Suppressor macrophage treated with lipopolysaccharide for 4 hours (primary cell): Measurements from ENCODE around the gene GAB4.

ENCODE experiments used
- DNase-seq: peaks from one replicate; pipeline ENCODE4 v3.0.0-alpha.2; 2020

GAB4 gene

DNA sequence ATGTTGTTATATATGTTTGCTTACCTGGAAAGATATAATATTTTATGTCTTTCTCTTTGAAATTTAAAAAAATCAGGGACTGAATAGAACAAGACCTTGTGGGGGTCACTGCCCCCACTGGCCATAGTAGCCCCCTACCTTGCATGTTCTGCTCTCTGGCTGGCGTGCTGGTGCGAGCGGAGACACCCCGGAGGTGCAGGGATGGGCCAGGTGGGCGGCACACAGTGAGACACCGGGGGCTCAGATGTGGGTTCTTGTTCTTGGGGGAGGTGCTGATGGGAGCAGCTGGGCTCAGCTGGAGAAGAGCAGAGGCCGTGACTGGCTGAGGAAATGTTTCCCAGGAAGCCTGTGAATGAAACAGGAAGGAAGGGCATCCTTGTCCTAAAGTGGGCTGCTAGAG, 20.2 kb downstream of the GAB4 start:
- DNase-seq, result no peak

DNA sequence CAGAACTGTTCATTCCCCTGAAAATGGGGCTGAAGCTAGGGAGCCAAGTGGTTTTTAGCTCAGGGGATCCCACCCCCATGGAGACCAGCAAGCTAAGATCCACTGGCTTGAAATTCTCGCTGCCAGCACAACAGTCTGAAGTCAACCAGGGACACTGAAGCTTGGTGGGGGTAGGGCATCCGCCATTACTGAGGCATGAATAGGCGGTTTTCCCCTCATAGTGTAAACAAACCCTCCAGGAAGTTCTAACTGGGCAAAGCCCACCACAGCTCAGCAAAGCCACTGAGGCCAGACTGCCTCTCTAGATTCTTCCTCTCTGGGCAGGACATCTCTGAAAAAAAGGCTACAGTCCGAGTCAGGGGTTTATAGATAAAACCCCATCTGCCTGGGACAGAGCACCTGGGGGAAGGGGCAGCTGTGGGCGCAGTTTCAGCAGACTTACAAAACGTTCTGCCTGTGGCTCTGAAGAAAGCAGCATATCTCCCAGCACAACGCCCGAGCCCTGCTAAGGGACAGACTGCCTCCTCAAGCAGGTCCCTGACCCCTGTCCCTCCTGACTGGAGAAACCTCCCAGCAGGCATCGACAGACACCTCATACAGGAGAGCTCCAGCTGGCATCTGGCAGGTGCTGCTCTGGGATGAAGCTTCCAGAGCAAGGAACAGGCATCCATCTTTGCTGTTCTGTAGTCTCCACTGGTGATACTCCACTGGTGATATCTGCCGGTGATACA, 32.7 kb downstream of the GAB4 start:
- no peak for DNase-seq

- no peak for DNase-seq
These were observed 33.5 kb downstream of the GAB4 start for GRCh38 chr22:16974298-16975084.

GRCh38 chr22:16973591-16974297, 34.3 kb downstream of the GAB4 start:
- DNase-seq, result no peak

DNA sequence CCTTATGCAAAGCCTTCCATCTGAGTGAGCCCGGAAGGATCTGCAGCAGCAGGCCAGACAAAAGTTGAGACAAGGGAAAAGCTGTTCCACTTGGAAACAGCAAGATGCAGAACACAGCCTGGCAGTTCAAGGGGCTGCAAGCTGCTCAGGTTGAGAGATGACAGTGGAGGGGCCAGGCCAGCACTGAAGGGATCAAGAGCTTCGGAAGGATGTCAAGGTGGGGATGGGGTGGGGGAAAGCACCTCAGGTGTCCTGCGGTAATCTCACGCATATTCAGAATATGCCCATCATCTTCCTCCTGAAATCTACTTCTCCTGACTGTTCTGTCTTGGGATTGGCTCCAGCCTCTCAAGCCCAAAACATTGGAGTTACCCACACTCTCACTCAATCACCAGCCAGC, 35.7 kb downstream of the GAB4 start:
- no peak for DNase-seq

DNA sequence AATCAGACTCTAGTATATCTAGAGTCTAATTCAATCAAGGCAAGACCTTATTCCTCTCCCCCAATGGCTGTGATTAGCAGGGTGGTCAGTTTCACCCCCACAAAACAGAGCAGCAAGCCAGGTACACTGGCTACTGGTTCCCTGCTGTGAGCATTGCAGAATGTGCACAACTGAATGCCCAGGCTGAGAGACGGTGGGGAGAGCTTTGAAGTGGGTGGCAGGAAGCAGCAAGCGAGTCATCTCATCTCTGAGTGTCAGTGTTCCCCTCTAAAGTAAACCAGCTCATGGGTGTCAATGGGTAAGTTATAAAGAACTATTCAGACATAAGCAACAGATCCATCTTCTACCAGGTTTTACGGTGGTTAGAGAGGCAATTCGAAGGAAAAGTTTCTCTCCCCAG, 37.6 kb downstream of the GAB4 start:
- DNase-seq, result no peak

DNA sequence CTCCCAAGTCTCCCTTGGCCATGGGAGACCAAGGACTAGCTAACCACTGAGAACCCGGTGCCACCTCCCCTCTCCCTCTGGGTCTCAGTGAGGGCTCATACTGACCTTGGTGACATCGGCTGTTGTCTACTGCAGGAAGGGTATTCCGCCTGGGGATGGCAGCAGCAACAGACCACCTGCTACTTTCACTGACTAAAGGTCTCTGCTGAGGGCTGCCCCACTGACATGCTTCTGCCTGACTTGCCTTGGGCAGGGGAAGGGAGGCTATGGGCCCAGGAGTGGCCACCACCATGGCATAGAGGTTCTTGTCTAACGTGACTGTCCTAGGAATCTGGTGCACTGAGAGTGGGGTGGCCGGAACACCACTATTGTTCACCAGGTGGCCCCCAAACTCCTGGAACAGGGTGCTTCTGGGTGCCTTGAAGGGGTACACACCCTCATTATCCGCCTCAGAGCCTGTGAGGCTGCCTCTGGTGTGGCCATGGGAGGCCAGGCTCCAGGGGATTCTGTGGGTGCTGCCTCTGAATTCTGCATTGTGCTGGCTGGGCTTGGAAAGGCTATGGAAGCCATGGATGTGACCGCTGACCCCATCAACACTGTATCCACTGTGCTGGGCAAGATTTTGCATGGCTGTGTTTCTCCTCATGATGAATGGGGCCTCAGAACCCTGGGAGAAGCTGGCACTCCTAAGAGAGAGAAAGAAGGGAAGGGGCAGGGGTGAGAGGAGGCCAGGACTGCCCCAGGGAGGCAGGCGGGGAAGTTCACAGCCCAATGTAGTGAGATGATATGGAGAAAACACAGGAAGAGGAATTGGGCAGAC, 38.3 kb downstream of the GAB4 start:
- no peak for DNase-seq

- DNase-seq, result no peak
These were observed 39.8 kb downstream of the GAB4 start for GRCh38 chr22:16968218-16968595.

- DNase-seq, result no peak
These were observed 40.4 kb downstream of the GAB4 start for GRCh38 chr22:16967453-16968217.

GRCh38 chr22:16966251-16966650, 41.8 kb downstream of the GAB4 start:
- DNase-seq, result no peak

GRCh38 chr22:16965560-16965959, 42.5 kb downstream of the GAB4 start:
- no peak for DNase-seq

DNA sequence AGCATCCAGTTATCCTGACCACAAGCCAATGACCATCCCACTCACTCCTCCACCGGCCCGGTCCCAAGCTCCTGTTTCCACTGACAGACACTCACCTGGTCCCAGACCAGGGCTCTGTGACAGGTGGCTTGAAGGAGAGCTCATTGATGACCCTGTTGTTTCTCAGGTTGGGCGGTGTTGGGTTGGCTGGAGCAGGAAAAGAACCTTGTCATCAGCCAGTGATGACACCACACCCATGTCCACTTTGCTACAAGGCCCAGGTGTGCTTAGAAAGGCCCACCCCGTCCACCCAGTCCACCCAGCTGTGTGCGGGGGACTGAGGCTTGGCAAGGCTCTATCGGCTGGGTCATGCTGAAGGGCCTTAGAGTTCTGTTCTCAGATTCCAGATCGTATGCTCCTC, 42.9 kb downstream of the GAB4 start:
- DNase-seq, result no peak

DNA sequence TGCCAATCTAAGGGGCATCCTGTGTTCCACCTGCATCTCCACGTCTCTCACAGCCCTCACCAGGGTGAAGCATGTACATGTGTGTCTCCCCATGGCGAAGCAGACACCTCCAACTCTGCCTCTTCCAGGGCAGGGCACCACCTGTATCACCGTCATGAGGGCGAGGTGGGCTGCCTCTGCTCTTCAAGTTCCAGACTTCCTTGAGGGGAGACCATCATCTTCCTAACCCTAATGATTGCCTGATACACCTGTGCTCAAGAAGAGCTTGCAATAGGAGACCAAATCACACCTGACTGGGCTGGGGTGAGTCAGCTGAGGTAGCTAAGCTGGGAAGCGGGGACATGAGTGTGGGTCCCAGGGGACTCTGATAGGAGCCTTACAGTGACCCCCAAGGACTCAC, 43.7 kb downstream of the GAB4 start:
- no peak for DNase-seq

- no peak for DNase-seq
These were observed 44.7 kb downstream of the GAB4 start for GRCh38 chr22:16963189-16963945.

- DNase-seq, result no peak
These were observed 45.5 kb downstream of the GAB4 start for GRCh38 chr22:16962501-16962900.

GRCh38 chr22:16961477-16962186, 46.4 kb downstream of the GAB4 start:
- no peak for DNase-seq

DNA sequence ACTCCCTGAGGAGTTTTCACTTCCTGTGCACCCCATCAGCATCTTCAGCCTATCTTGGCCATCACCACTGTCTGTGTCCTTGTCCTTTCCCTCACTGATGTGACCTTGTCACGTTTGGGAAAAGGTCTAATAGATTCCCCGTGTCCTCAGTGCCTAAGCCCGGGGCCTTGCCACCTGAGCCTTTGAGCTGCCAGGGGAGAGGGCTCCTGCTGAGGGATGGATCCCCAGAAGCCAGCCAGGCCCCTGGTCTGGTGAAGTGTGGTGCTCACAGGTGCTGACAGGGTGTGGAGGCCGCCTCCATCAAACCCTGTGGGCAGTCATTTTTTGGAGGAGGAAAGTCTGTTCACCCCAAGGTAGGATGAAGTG, 47.2 kb downstream of the GAB4 start:
- DNase-seq, result no peak

DNA sequence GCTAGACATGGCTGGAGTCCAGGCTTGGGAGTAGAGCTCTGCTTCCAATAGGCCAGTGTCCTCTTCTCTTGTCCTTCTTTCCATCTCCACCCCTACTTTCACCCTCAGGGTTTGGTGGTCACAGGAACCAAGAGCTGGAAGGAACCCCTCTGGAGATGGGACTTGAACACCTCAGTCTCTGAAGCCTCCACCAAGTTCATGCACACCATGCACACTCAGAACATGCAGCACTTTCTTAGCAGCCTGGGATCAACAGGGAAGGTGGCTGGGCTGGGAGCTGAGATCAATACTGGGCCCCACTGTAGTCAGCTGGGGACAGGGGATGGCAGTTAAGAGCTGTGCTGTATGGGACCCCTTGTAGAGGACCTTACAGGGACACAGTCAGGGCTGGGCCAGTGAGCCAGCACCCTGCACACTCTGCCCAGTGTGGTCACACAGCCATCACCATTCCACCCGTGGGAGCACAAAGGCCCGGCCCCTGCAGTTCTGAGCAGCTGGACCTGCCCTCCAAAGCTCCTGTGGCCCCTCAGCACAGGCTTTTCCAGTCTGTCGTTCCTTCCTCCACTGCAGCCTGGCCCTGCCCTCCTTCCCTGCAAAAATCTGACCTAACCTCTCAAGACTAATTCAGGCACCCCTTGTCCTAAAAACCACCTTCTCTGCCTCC, 47.7 kb downstream of the GAB4 start:
- DNase-seq, result no peak

GRCh38 chr22:16959345-16959930, 48.6 kb downstream of the GAB4 start:
- no peak for DNase-seq

- DNase-seq, result no peak
These were observed 49.5 kb downstream of the GAB4 start for GRCh38 chr22:16958475-16958874.
